CD4-positive, alpha-beta memory T cell (primary cell): ENCODE measurements around the gene UNK. TPM values are rescaled to one million over a fixed set of nuclear protein-coding genes. Genes with fewer than 3 reads are reported as not detected.
A peak's percentile ranks its signal among the peaks of the same experiment; 100 is the strongest.

ENCODE experiments used
- CTCF ChIA-PET: fragments of 350-600 bp; sonication (Branson Sonifier 250); formaldehyde crosslinking; loops from one replicate; lab custom pipeline; 2021; ENCODE audit warnings: inconsistent platforms; ENCODE audit not compliant: partially characterized antibody; lab: Charles Lee
- POLR2A ChIA-PET: fragments of 350-600 bp; sonication (Branson Sonifier 250); formaldehyde crosslinking; loops from one replicate; lab custom pipeline; 2021; ENCODE audit not compliant: partially characterized antibody; lab: Charles Lee
- DNase-seq, 5 donors: peaks; one replicate each; pipeline versions ENCODE4 v3.0.0 to v3.0.0-alpha.2; 2020 to 2022; ENCODE audit warnings: mixed read lengths in 1 of 5
- H3K27ac ChIP-seq: one replicate; pipeline ENCODE4 v1.7.0; 2013; ENCODE audit warnings: low read depth, low read length
- H3K27me3 ChIP-seq: 2 replicates; pipeline ENCODE4 v1.7.0; 2013; ENCODE audit warnings: mild to moderate bottlenecking, low read length, moderate library complexity; ENCODE audit not compliant: insufficient read depth
- H3K36me3 ChIP-seq: 2 replicates; pipeline ENCODE4 v1.7.0; 2013; ENCODE audit warnings: mild to moderate bottlenecking, low read length, moderate library complexity; ENCODE audit not compliant: insufficient read depth
- H3K4me1 ChIP-seq: 2 replicates; pipeline ENCODE4 v1.7.0; 2013; ENCODE audit warnings: mild to moderate bottlenecking, low read length, moderate library complexity; ENCODE audit not compliant: insufficient read depth
- H3K4me3 ChIP-seq, 2 donors: one replicate each; pipeline ENCODE4 v1.7.0; 2013; ENCODE audit warnings: low read length in 2 of 2, mild to moderate bottlenecking in 1 of 2
- H3K9me3 ChIP-seq, 2 donors: one replicate each; pipeline ENCODE4 v1.7.0; 2013; ENCODE audit warnings: low read length in 2 of 2, control low read depth in 1 of 2; ENCODE audit not compliant: control insufficient read depth in 1 of 2
- H3K27ac Mint-ChIP-seq, 7 donors: one replicate each; pipeline ENCODE4 v1.8.0; 2020 to 2021; ENCODE audit warnings: mixed read lengths in 7 of 7, mild to moderate bottlenecking in 6 of 7, inconsistent platforms in 3 of 7, moderate library complexity in 3 of 7
- H3K27me3 Mint-ChIP-seq, 2 donors: one replicate each; pipeline ENCODE4 v1.8.0; 2020 to 2021; ENCODE audit warnings: mixed read lengths in 2 of 2
- H3K36me3 Mint-ChIP-seq, 2 donors: one replicate each; pipeline ENCODE4 v1.8.0; 2020 to 2021; ENCODE audit warnings: mixed read lengths in 2 of 2, inconsistent platforms in 1 of 2, mild to moderate bottlenecking in 1 of 2
- H3K4me1 Mint-ChIP-seq, 4 donors: one replicate each; pipeline ENCODE4 v1.8.0; 2020 to 2021; ENCODE audit warnings: mixed read lengths in 4 of 4, mild to moderate bottlenecking in 1 of 4
- H3K4me3 Mint-ChIP-seq, 8 donors: one replicate each; pipeline ENCODE4 v1.8.0; 2020 to 2021; ENCODE audit warnings: mixed read lengths in 8 of 8, mild to moderate bottlenecking in 7 of 8, moderate library complexity in 6 of 8, inconsistent platforms in 3 of 8
- H3K9me3 Mint-ChIP-seq, 8 donors: one replicate each; pipeline ENCODE4 v1.8.0; 2020 to 2021; ENCODE audit warnings: mixed read lengths in 8 of 8, mild to moderate bottlenecking in 5 of 8, inconsistent platforms in 3 of 8, moderate library complexity in 1 of 8
- intact Hi-C: fragments of 100-400 bp; cut with micrococcal nuclease; formaldehyde crosslinking; loops from one replicate; pipeline ENCODE4 v1.15.1; 2023
- polyA plus RNA-seq, 2 donors: library from polyadenylated mRNA; unstranded; fragments of 300-500 nt; fragmentation: Illumina TruSeq; gene quantifications; one replicate each; pipeline ENCODE4 v1.2.3, GENCODE V29; 2021
- total RNA-seq, 2 experiments: library from RNA; stranded (reverse); gene quantifications; one replicate each; pipeline ENCODE4 v1.2.3, GENCODE V29; 2021

UNK gene
- total and polyA plus RNA-seq, 4 experiments from 2014 or later = 22.2 to 48.1 (median 34.4) TPM

DNA sequence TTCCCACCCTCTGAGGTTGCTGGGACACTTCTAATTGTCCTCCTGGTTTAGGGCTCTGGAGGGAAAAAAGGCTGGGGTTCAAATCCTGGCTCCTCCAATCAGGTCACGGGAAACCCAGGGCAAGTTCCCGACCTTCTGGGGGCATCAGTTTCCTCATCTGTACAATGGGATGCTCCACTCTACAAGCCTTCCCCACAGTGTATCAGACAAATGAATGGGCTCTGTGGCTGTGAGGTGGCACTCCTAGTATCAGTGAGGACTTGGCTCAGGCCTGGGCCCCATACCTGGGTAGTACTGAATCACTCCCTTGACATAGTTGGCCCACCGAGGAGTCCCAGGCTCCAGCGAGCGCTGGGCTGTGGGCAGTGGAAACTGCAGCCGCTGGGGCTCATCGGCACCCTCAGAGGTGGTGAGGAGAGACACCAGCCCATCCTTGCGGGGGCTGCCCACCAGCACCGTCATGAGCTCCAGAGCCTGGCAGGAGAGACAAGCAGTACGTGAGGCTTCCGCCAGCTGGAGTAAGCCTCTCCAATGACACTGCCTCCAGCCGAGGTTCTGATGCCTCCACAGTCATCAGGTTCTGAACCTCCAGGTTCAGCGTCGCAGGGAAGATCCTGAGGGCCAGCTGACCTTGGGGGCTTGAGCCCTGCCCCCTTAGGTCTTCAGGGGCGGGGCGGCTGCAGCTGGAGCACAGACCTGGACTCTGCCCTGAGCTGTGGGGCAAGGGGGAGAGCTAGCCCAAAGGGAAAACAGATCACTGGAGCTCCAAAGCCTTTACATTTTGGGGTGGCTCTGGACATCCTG is 20.8 kb upstream of the UNK start:
- Mint-ChIP-seq H3K27me3 (no peaks in the 10 kb centered on the region), H3K9me3 (no peaks in the 10 kb centered on the region), H3K27ac (peak overlapping the region in 3 of 7 donors; percentile 22 to 66 (median 59)), H3K4me3 (peak overlapping the region; percentile 25 to 83 (median 68)), H3K4me1 (peaks cover 6 to 26% (median 10%) of the 10 kb centered on the region in 4 donors), H3K36me3 (peaks cover 0 to 3% of the 10 kb centered on the region in 2 donors)
- intact Hi-C loops = loop anchor here (1.0 kb wide), 2 partner anchors 63 to 84 kb away; no protein-coding TSS in a partner anchor
- ChIA-PET CTCF (interaction anchor here (0.7 to 7.5 kb wide), 15 partner anchors 8 to 242 kb away, joined by 3 to 68 read pairs (median 8); partner anchors contain the start of genes TRIM65, UNK and WBP2), POLR2A (interaction anchor here (0.6 to 8.6 kb wide), 16 partner anchors 8 to 177 kb away, joined by 3 to 259 read pairs (median 12); partner anchors contain the start of genes FBF1, RECQL5, TRIM65 and UNC13D)
- Histone ChIP-seq H3K27ac (peak overlapping the region; percentile 58), H3K36me3 (no peaks in the 10 kb centered on the region), H3K9me3 (no peaks in the 10 kb centered on the region), H3K27me3 (no peaks in the 10 kb centered on the region), H3K4me3 (peak overlapping the region; percentile 23 to 73), H3K4me1 (peaks cover 17% of the 10 kb centered on the region)
- no peak for DNase-seq

DNA sequence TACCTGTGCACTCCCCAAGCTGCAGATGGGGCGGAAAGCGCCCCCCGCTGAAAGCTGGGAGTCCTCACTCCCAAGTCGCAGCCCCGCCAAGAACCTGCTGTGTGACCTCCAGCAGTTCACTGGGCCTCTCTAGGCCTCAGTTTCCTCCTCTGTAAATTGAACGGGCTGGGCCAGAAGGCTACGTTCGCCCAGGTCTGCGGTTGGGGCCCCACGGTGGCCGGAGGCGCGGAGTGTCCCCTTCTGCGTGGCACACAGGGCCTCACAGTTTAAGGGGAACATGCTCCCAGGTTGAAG is 20.2 kb upstream of the UNK start:
- DNase-seq = no peak
- Histone ChIP-seq H3K4me3 (peak overlapping the region; percentile 23 to 73), H3K9me3 (no peaks in the 10 kb centered on the region), H3K4me1 (peaks cover 17% of the 10 kb centered on the region), H3K27me3 (no peaks in the 10 kb centered on the region), H3K27ac (peak overlapping the region; percentile 58), H3K36me3 (no peaks in the 10 kb centered on the region)
- peaks cover 6 to 26% (median 10%) of the 10 kb centered on the region in 4 donors for H3K4me1 Mint-ChIP-seq
- H3K36me3 Mint-ChIP-seq = peaks cover 0 to 3% of the 10 kb centered on the region in 2 donors
- no peaks in the 10 kb centered on the region for H3K27me3 Mint-ChIP-seq
- CTCF ChIA-PET = interaction anchor here (0.7 to 7.5 kb wide), 18 partner anchors 8 to 352 kb away, joined by 3 to 68 read pairs (median 8); partner anchors contain the start of genes TRIM65, UNK and WBP2
- H3K4me3 Mint-ChIP-seq = peak overlapping the region; percentile 72 to 83 (median 78)
- intact Hi-C loops = loop anchor here (1.0 kb wide), 2 partner anchors 63 to 84 kb away; no protein-coding TSS in a partner anchor
- H3K9me3 Mint-ChIP-seq = no peaks in the 10 kb centered on the region
- POLR2A ChIA-PET = interaction anchor here (0.6 to 8.6 kb wide), 16 partner anchors 9 to 248 kb away, joined by 3 to 259 read pairs (median 8); partner anchors contain the start of genes FBF1, RECQL5, TRIM65 and TSEN54
- H3K27ac Mint-ChIP-seq = peak overlapping the region in 6 of 7 donors; percentile 24 to 83 (median 39)

DNA sequence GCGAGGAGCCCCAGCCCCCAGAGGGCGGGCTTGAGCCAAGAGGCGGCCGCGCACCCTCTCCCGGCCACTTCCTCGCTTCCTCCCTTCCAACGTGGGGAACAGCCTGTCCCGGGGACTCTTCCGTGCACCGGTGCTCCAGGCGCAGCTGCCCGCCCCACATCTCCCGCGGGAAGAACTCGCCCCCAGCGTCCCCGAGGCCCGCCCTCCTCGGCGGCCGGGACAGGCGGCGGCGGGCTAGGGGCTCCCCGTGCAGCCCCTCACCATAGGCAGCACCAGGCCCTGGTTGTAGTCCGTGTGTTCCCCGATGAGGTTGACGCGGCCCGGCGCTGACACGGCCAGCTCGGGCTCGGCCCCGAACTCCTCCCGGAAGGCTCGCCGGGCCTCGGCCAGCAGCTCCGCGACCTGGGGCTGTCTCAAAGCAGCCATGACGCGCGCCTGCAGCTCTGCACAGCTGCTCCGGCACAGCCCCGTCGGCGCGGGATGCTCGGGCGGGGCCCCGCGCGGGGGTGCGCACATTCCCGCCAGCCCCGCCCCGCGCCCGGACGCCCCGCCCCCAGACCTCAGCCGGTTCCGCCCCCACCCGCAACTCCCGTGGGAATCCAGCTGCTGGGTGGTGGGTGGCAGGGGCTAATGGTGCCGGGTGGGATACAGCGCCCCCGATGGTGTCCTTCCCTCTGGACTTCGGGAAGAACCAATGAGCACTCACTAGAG is 19.7 kb upstream of the UNK start, which contains the start of gene GALK1:
Gene GALK1, minus strand, starts transcription at position 482 of the 711 bp plus-strand sequence. Its CDS starts 56 bp downstream, at position 426.
- no peaks in the 10 kb centered on the region for H3K36me3 ChIP-seq
- H3K4me3 ChIP-seq = peak within 1 kb of the TSS; percentile 42 to 73
- no peaks in the 10 kb centered on the region for H3K27me3 ChIP-seq
- ChIA-PET POLR2A (interaction anchor here (0.9 to 8.6 kb wide), 17 partner anchors 9 to 249 kb away, joined by 3 to 259 read pairs (median 5); partner anchors contain the start of genes RECQL5, TRIM65, TSEN54 and UNC13D), CTCF (interaction anchor here (1.0 to 7.5 kb wide), 21 partner anchors 9 to 353 kb away, joined by 3 to 68 read pairs (median 8); partner anchors contain the start of genes TRIM47, TRIM65, UNK and WBP2)
- Mint-ChIP-seq H3K36me3 (peaks cover 0 to 3% of the 10 kb centered on the region in 2 donors), H3K27ac (peak within 1 kb of the TSS; percentile 52 to 88 (median 72)), H3K4me1 (peaks cover 6 to 26% (median 10%) of the 10 kb centered on the region in 4 donors), H3K4me3 (peak within 1 kb of the TSS; percentile 72 to 83 (median 78)), H3K27me3 (no peaks in the 10 kb centered on the region), H3K9me3 (no peaks in the 10 kb centered on the region)
- DNase-seq = peak; percentile 67 to 73 (median 72)
- H3K27ac ChIP-seq = peak within 1 kb of the TSS; percentile 58
- H3K9me3 ChIP-seq = no peaks in the 10 kb centered on the region
- H3K4me1 ChIP-seq = peaks cover 17% of the 10 kb centered on the region
- intact Hi-C loops = loop anchor here (1.0 kb wide), 4 partner anchors 12 to 83 kb away; a partner anchor contains a TSS

DNA sequence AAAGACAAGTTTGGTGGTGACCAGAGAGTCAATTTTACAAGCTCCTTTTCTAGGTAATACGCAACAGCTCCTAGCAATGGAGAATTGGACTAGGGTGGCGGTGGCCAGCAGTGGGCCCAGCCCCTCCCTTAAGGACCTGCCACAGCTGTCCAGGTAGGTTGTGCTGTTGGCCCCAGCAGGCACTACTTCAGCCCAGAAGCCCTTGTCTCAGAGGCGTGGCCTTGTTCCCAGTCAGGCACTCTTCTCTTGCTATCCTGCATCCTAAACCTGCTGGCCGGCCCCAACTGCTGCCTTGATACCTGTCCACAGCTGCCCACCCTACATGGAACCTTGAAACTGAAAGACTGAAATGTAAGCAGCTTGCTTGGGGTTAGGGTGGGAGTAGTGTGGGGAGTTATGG is 18.6 kb upstream of the UNK start:
- Histone ChIP-seq H3K4me1 (peaks cover 17% of the 10 kb centered on the region), H3K9me3 (no peaks in the 10 kb centered on the region), H3K27ac (no peak overlapping the region), H3K36me3 (no peaks in the 10 kb centered on the region), H3K4me3 (no peak overlapping the region), H3K27me3 (no peaks in the 10 kb centered on the region)
- Mint-ChIP-seq H3K4me1 (peaks cover 6 to 26% (median 10%) of the 10 kb centered on the region in 4 donors), H3K36me3 (peaks cover 0 to 3% of the 10 kb centered on the region in 2 donors), H3K27me3 (no peaks in the 10 kb centered on the region), H3K27ac (peak overlapping the region; percentile 3 to 88 (median 52)), H3K4me3 (peak overlapping the region; percentile 41 to 76 (median 60)), H3K9me3 (no peaks in the 10 kb centered on the region)
- CTCF ChIA-PET = interaction anchor here (0.9 to 7.5 kb wide), 17 partner anchors 9 to 364 kb away, joined by 3 to 68 read pairs (median 11); partner anchors contain the start of genes TRIM47, TRIM65 and UNK
- intact Hi-C loops = loop anchor here (1.0 kb wide), 2 partner anchors 13 kb away; a partner anchor contains a TSS
- DNase-seq = peak in 1 of 5 donors; percentile 35
- POLR2A ChIA-PET = interaction anchor here (0.6 to 8.6 kb wide), 11 partner anchors 11 to 635 kb away, joined by 3 to 259 read pairs (median 20); partner anchors contain the start of genes NT5C, TRIM65, UNC13D and UNK

DNA sequence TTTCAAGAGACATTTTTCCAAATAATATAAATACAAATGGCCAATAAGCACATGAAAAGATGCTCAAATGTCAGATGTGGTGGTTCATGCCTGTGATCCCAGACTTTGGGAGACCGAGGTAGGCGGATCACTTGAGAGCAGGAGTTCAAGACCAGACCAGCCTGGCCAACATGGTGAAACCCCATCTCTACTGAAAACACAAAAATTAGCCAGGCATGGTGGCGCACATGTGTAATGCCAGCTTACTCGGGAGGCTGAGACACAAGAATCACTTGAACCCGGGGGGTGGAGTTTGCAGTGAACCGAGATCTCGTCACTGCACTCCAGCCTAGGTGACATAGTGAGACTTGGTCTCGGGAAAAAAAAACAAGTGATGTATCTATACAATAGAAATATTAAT is 16.7 kb upstream of the UNK start:
- H3K4me3 Mint-ChIP-seq = peak overlapping the region in 1 of 8 donors; percentile 35
- Histone ChIP-seq H3K27me3 (no peaks in the 10 kb centered on the region), H3K4me3 (no peak overlapping the region), H3K9me3 (no peaks in the 10 kb centered on the region), H3K36me3 (no peaks in the 10 kb centered on the region), H3K4me1 (peaks cover 17% of the 10 kb centered on the region), H3K27ac (no peak overlapping the region)
- CTCF ChIA-PET = no interaction called here
- H3K4me1 Mint-ChIP-seq = peaks cover 6 to 18% (median 8%) of the 10 kb centered on the region in 4 donors
- peak in 1 of 5 donors; percentile 36 for DNase-seq
- H3K27me3 Mint-ChIP-seq = no peaks in the 10 kb centered on the region
- intact Hi-C loops = no loop called here
- POLR2A ChIA-PET = interaction anchor here (1.0 to 1.7 kb wide), 2 partner anchors 9 to 10 kb away, joined by 3 to 11 read pairs; no protein-coding TSS in a partner anchor
- no peak overlapping the region for H3K27ac Mint-ChIP-seq
- H3K36me3 Mint-ChIP-seq = peaks cover 0 to 1% of the 10 kb centered on the region in 2 donors
- peaks cover 0 to 1% (median 0%) of the 10 kb centered on the region in 8 donors for H3K9me3 Mint-ChIP-seq

DNA sequence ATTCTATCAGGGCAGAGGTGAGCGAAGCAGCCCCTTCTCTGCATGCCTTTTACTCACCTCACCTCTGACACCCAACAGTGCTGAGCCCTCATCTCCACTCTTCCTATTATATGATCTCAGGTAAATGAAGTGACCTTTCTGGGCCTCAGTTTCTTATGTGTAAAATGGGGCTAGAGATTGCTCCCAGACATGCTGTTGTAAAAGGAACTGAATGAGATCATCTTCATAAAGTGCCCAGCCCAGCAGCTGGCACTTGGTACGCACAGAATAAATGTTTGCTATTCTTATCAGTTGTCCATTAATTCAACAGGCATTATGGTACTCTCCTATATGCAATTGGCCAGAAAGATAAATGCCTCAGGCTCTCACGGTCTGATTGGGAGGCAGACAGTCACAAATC is 15.1 kb upstream of the UNK start:
- ChIA-PET POLR2A (interaction anchor here (1.2 to 1.8 kb wide), 2 partner anchors 8 to 10 kb away, joined by 3 to 8 read pairs; a partner anchor contains a TSS), CTCF (interaction anchor here (0.6 to 1.6 kb wide), 2 partner anchors 16 to 28 kb away, joined by 3 to 8 read pairs; no protein-coding TSS in a partner anchor)
- Mint-ChIP-seq H3K36me3 (peaks cover 0 to 4% of the 10 kb centered on the region in 2 donors), H3K4me3 (peak overlapping the region in 1 of 8 donors; percentile 30), H3K4me1 (peaks cover 3 to 6% (median 4%) of the 10 kb centered on the region in 4 donors), H3K27me3 (no peaks in the 10 kb centered on the region), H3K9me3 (peaks cover 0 to 12% (median 0%) of the 10 kb centered on the region in 8 donors), H3K27ac (peak overlapping the region in 1 of 7 donors; percentile 40)
- no peak overlapping the region for H3K27ac ChIP-seq
- no peaks in the 10 kb centered on the region for H3K9me3 ChIP-seq
- H3K4me3 ChIP-seq = no peak overlapping the region
- no peak for DNase-seq
- peaks cover under 1% of the 10 kb centered on the region for H3K4me1 ChIP-seq
- intact Hi-C loops = no loop called here
- H3K27me3 ChIP-seq = no peaks in the 10 kb centered on the region
- no peaks in the 10 kb centered on the region for H3K36me3 ChIP-seq
